Choroid plexus epithelial cell (primary cell): ENCODE measurements around the gene MYL7.

Source experiments
- DNase-seq: peaks from one replicate; pipeline ENCODE4 v3.0.0-alpha.2; 2010; ENCODE audit warnings: low read depth
- H3K4me3 ChIP-seq: 2 replicates; pipeline ENCODE4 v1.5.1; 2011; ENCODE audit warnings: low read depth, mild to moderate bottlenecking, control low read depth, low read length, moderate library complexity
- TF ChIP-seq, protein P1 (sequence below): conservative IDR thresholded peaks from 2 replicates; pipeline ENCODE4 v1.5.1; 2011; ENCODE audit warnings: low read depth, mild to moderate bottlenecking, control low read depth, inconsistent platforms, low read length, moderate library complexity

MYL7 gene

GRCh38 chr7:44112231-44112996 lies 28.7 kb downstream of the MYL7 start:
- no peak for DNase-seq
- TF ChIP-seq, protein P1, sequence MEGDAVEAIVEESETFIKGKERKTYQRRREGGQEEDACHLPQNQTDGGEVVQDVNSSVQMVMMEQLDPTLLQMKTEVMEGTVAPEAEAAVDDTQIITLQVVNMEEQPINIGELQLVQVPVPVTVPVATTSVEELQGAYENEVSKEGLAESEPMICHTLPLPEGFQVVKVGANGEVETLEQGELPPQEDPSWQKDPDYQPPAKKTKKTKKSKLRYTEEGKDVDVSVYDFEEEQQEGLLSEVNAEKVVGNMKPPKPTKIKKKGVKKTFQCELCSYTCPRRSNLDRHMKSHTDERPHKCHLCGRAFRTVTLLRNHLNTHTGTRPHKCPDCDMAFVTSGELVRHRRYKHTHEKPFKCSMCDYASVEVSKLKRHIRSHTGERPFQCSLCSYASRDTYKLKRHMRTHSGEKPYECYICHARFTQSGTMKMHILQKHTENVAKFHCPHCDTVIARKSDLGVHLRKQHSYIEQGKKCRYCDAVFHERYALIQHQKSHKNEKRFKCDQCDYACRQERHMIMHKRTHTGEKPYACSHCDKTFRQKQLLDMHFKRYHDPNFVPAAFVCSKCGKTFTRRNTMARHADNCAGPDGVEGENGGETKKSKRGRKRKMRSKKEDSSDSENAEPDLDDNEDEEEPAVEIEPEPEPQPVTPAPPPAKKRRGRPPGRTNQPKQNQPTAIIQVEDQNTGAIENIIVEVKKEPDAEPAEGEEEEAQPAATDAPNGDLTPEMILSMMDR, result no peak
- no peak overlapping the region for H3K4me3 ChIP-seq

DNA sequence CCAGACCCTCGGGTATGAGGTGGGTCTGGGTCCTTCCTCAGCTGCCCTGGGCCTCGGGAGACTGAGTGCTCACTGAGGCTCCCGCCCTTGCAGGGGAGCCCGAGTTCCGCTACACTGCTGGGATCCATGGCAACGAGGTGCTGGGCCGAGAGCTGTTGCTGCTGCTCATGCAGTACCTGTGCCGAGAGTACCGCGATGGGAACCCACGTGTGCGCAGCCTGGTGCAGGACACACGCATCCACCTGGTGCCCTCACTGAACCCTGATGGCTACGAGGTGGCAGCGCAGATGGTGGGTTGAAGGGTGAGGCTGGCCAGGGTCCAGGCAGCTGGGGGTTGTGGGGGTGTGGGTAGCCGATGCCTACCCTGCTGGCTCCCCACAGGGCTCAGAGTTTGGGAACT lies 29.4 kb downstream of the MYL7 start:
- TF ChIP-seq, protein P1, result no peak
- H3K4me3 ChIP-seq, result no peak overlapping the region
- DNase-seq, result no peak

DNA sequence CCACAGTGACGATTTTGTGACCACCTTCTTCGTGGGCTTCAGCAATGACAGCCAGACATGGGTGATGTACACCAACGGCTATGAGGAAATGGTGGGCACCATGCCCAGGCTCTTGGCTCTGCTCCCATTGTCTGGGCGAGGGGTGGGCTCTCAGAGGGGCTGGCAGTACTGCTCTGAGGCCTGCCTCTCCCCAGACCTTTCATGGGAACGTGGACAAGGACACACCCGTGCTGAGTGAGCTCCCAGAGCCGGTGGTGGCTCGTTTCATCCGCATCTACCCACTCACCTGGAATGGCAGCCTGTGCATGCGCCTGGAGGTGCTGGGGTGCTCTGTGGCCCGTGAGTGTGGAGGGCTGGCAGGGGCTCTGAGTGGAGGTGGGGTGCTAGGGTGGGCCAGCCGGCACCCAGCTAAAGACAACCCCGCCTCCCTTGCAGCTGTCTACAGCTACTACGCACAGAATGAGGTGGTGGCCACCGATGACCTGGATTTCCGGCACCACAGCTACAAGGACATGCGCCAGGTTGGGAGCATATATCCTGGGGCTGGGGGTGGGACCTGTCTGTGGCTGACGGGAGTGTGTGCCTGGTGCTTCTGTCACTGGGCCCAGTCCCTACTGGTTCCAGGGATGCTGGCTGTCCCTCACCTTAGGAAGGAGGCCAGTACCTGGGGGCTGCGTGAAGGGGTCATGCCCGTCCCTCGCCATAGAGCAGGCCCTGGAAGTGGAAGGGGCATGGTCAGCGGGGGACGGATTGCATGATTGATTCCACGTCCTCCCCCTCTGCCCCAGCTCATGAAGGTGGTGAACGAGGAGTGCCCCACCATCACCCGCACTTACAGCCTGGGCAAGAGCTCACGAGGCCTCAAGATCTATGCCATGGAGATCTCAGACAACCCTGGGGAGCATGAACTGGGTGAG lies 30.2 kb downstream of the MYL7 start:
- DNase-seq, result no peak
- TF ChIP-seq, protein P1, result no peak
- no peak overlapping the region for H3K4me3 ChIP-seq

DNA sequence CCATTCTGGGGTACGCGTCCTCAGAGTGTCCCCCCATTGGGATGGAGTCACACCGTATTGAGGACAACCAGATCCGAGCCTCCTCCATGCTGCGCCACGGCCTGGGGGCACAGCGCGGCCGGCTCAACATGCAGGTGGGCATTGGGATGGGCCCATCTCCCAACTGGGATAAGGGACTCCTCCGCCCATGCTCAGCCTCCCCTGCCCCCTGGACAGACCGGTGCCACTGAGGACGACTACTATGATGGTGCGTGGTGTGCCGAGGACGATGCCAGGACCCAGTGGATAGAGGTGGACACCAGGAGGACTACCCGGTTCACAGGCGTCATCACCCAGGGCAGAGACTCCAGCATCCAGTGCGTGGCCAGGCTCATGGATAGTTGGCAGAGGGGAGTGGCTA lies 31.1 kb downstream of the MYL7 start:
- TF ChIP-seq, protein P1, result no peak
- no peak overlapping the region for H3K4me3 ChIP-seq
- DNase-seq, result no peak

DNA sequence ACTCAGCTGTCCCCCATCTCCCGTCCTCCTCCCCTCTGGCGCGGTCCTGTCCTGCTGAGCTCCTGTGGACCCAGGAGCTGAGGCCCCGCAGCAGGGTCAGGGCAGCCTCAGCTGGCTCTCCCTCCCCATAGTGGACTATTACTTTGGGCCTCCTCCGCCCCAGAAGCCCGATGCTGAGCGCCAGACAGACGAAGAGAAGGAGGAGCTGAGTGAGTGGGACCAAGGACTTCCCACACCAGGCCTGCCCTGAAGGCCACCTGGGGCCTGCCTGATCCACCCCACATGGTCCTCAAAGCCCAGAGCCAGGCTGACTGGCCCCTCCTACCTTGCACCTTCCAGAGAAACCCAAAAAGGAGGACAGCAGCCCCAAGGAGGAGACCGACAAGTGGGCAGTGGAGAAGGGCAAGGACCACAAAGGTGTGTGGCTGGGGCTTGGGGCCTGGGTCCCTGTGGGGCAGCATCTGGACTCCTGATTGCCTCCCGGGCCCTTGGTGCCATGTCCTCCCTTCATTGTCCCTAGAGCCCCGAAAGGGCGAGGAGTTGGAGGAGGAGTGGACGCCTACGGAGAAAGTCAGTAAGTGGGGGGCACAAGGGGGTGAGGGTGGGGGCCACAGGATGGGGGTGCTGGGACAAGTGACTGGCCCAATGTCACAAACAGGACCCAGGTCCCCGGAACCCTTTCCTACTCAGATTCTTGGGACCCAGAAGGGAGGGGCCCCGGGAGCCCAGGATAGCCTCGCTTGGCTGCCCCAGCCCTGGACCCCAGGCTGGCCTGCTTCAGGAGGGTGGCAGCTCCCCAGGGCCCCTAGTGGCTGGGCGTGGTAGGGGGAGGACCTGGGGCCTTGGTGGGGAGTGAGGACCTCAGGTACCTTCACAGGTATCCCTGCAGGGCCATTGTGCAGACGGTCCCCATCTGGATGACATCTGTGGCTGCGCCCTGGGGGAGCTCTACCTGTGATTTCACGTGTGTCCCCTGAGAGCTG lies 32.1 kb downstream of the MYL7 start:
- TF ChIP-seq, protein P1, result no peak
- DNase-seq, result no peak
- H3K4me3 ChIP-seq, result no peak overlapping the region

- no peak overlapping the region for H3K4me3 ChIP-seq
- TF ChIP-seq, protein P1, result no peak
- DNase-seq, result no peak
These were observed 33.0 kb downstream of the MYL7 start for GRCh38 chr7:44107961-44108767.
